Ishikawa (cell line): ENCODE data around the gene BTBD9.

Experiments
- CEBPB ChIP-seq: IDR thresholded peaks from 2 replicates; pipeline ENCODE4 v1.6.1; 2012
- CREB1 ChIP-seq: IDR thresholded peaks from 2 replicates; pipeline ENCODE4 v1.6.1; 2012; ENCODE audit warnings: low read depth
- EGR1 ChIP-seq: IDR thresholded peaks from 2 replicates; pipeline ENCODE4 v1.6.1; 2012
- EP300 ChIP-seq: IDR thresholded peaks from 2 replicates; pipeline ENCODE4 v1.6.1; 2012; ENCODE audit warnings: borderline replicate concordance
- FOXM1 ChIP-seq: IDR thresholded peaks from 2 replicates; pipeline ENCODE4 v1.6.1; 2012; ENCODE audit warnings: low read depth, borderline replicate concordance
- NFIC ChIP-seq: IDR thresholded peaks from 2 replicates; pipeline ENCODE4 v1.6.1; 2012
- RAD21 ChIP-seq: IDR thresholded peaks from 2 replicates; pipeline ENCODE4 v1.6.1; 2012; ENCODE audit warnings: low read depth
- REST ChIP-seq: IDR thresholded peaks from 2 replicates; pipeline ENCODE4 v1.6.1; 2012; ENCODE audit warnings: low read depth, mild to moderate bottlenecking
- TAF1 ChIP-seq: IDR thresholded peaks from 2 replicates; pipeline ENCODE4 v1.6.1; 2012; ENCODE audit warnings: low read depth, mild to moderate bottlenecking
- TCF12 ChIP-seq: IDR thresholded peaks from 2 replicates; pipeline ENCODE4 v1.6.1; 2012; ENCODE audit warnings: low read depth
- TEAD4 ChIP-seq: IDR thresholded peaks from 2 replicates; pipeline ENCODE4 v1.6.1; 2012
- YY1 ChIP-seq: IDR thresholded peaks from 2 replicates; pipeline ENCODE4 v1.6.1; 2012; ENCODE audit warnings: low read depth
- ZBTB7A ChIP-seq: IDR thresholded peaks from 2 replicates; pipeline ENCODE4 v1.6.1; 2012; ENCODE audit warnings: low read depth
- TF ChIP-seq, protein P1 (sequence below): IDR thresholded peaks from 2 replicates; pipeline ENCODE4 v1.6.1; 2012
- TF ChIP-seq, protein P2 (sequence below): IDR thresholded peaks from 2 replicates; pipeline ENCODE4 v1.6.1; 2012

The BTBD9 gene

DNA sequence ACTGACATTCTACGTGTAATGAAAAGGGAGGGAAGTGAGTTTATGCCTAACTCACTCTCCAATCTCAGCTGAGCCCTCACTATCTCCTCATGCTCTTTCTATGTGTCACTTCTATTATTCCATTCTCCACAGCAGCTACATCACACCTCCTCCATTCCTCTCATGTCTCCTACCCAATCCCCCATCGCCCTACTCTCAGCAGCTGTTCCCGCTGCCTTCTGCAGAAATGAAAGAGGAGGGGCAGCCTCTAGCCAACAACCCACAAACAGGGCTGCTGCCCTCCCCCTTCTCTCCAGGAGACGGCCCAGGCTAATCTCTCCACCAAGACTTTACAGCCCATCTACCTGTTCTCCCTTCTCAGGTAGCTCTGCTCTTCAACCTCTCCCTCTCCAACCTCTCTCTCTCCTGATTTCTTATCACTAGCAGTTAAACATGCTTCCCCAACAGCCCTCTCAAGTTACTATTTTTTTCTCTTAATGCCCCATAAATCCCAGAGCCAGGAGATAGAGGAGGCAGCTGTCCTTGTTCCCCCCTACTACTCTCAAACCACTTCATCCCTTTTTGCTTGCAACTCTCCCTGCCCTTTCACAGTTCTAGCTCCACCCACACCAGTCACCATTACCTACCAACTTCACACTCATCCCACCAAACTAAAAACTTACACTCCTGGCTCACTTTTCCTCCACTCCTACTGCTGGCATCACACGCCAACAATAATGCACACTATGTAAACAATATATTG, 136.5 kb downstream of the BTBD9 start:
- TF ChIP-seq YY1: no peak
- TF ChIP-seq REST: no peak
- no peak for TF ChIP-seq TAF1
- TF ChIP-seq CREB1: no peak
- no peak for TF ChIP-seq TEAD4
- TF ChIP-seq CEBPB: no peak
- TF ChIP-seq EP300: no peak
- no peak for TF ChIP-seq RAD21
- TF ChIP-seq, protein P1, sequence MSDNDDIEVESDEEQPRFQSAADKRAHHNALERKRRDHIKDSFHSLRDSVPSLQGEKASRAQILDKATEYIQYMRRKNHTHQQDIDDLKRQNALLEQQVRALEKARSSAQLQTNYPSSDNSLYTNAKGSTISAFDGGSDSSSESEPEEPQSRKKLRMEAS: no peak
- no peak for TF ChIP-seq TCF12

DNA sequence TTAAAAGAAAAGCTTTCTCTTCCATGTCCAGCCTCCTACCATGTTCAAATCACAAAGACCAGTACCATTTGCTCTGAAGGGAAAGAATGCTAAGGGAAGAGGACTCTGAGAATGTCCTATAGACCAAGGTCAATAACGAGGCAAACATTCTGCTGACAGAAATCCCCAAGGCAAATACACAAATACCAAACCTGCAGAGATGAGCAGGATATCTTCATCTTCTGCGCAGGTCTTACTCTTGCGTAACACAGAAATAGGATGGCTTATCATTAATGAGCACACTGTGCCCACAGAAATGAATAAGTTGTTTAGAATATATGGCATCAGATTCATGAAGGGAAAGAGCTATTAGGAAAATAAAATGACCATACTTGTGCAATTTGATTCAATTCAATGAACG, 137.3 kb downstream of the BTBD9 start:
- TF ChIP-seq, protein P1: no peak
- peak; percentile 27; the same call in 1 of the 2 replicates for TF ChIP-seq CEBPB

- TF ChIP-seq ZBTB7A (no peak), RAD21 (no peak), TCF12 (no peak), NFIC (no peak), FOXM1 (no peak), TEAD4 (no peak), EP300 (no peak), EGR1 (no peak), REST (no peak), CREB1 (no peak), TAF1 (no peak), CEBPB (no peak), YY1 (no peak)
- TF ChIP-seq, protein P2, sequence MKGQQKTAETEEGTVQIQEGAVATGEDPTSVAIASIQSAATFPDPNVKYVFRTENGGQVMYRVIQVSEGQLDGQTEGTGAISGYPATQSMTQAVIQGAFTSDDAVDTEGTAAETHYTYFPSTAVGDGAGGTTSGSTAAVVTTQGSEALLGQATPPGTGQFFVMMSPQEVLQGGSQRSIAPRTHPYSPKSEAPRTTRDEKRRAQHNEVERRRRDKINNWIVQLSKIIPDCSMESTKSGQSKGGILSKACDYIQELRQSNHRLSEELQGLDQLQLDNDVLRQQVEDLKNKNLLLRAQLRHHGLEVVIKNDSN: no peak
- TF ChIP-seq, protein P1: no peak
Measured at GRCh38 chr6:38501931-38502330, 137.8 kb downstream of the BTBD9 start.

DNA sequence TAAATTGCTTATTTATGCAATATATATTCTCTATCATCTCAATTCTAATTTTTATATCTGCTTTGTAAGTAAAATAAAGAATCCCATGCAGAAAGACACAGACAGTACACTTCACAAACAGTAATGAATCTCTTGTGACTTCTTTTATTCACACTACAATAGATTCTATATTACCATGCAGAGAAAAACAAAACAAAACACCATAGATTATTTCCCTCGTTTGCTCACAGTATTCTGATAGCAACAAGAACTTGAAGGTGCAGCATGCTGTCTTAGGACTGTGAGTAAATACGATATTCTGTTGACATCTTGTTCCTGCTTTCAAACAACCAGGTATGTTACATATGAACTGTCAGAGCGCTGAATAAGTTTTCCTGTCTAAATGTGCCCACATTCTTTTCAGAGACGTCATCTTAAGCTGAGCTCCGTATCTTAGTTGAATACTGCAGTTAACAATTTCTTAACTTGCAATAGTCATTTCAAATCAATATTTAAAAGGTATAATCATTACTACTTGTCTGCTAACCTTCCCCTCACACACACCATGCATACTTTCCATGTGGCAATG, 140.1 kb downstream of the BTBD9 start:
- no peak for TF ChIP-seq TEAD4

DNA sequence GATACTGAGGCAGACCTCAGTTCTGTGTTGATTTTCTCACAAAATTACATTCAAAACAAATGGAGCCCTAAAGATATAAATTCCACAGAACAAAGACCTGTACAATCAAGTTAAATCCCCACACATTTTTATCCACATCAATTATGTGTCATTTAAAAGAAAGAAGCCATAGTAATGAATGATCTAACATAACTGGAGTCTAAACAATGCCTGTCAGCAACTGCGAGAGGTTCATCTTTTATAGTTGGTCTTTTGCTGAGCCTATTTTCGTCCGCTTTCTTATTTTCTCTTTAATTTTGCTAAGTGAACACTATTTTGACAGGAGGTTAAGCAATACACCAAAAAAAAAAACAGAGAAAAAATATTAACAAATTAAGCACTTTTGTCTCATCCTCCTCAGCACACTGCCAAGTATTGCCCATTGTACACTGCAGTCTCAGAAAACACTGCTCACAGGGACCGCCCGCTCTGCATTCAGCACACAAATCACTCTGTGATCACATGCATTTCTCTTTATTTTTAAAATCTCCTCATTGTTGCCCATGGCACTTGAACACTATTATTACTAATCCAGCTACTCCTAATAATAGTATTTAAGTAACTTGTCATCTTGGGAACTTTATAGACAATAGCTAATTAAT, 140.8 kb downstream of the BTBD9 start:
- TF ChIP-seq NFIC: no peak
- TF ChIP-seq TEAD4: no peak
- TF ChIP-seq, protein P2: no peak
- no peak for TF ChIP-seq RAD21

- TF ChIP-seq YY1 (no peak), TCF12 (no peak), EP300 (no peak), REST (no peak), TAF1 (no peak), ZBTB7A (no peak), RAD21 (no peak), TEAD4 (no peak), NFIC (no peak), EGR1 (no peak)
- TF ChIP-seq, protein P1: no peak
Measured at GRCh38 chr6:38498085-38498484, 141.6 kb downstream of the BTBD9 start.
